HG02571 (cell line): ENCODE results near the gene ROS1.
"Not testable (repeated sequence)": the region's sequence is repeated elsewhere in the genome, so short reads cannot be mapped to it uniquely, and the experiment has no call there.

Experiments used
- ATAC-seq: cut with Tn5 transposase; IDR thresholded peaks from one replicate; pipeline ENCODE4 v1.9.1; 2021; ENCODE audit warnings: mild to moderate bottlenecking, moderate library complexity; ENCODE audit not compliant: unreplicated experiment

Gene ROS1

GRCh38 chr6:117270055-117270842 lies 155.5 kb downstream of the ROS1 start:
- ATAC-seq, result no peak

- no peak for ATAC-seq
Observed at GRCh38 chr6:117269638-117270054, 156.1 kb downstream of the ROS1 start.

- no peak for ATAC-seq
Observed at GRCh38 chr6:117268924-117269323, 156.8 kb downstream of the ROS1 start.

GRCh38 chr6:117267766-117268534 lies 157.8 kb downstream of the ROS1 start:
- no peak for ATAC-seq

GRCh38 chr6:117267054-117267347 lies 158.7 kb downstream of the ROS1 start:
- no peak for ATAC-seq

GRCh38 chr6:117266257-117267053 lies 159.3 kb downstream of the ROS1 start:
- no peak for ATAC-seq

GRCh38 chr6:117265410-117266256 lies 160.1 kb downstream of the ROS1 start, which contains the start of gene VGLL2:
Gene VGLL2, plus strand, starts transcription at chr6:117265558. Its CDS starts 206 bp downstream, at chr6:117265764.
- ATAC-seq, result peak; percentile 16

- peak; percentile 54 for ATAC-seq
Observed at GRCh38 chr6:117264692-117265409, 160.9 kb downstream of the ROS1 start.

- ATAC-seq, result peak; percentile 9
Observed at GRCh38 chr6:117264369-117264691, 161.4 kb downstream of the ROS1 start.

GRCh38 chr6:117263353-117263927 lies 162.3 kb downstream of the ROS1 start:
- ATAC-seq, result no peak

GRCh38 chr6:117262799-117263198 lies 162.9 kb downstream of the ROS1 start:
- ATAC-seq, result no peak

GRCh38 chr6:117253785-117254184 lies 172.0 kb downstream of the ROS1 start:
- ATAC-seq, result no peak

GRCh38 chr6:117244979-117245378 lies 180.8 kb downstream of the ROS1 start:
- not testable (repeated sequence) for ATAC-seq

- not testable (repeated sequence) for ATAC-seq
Observed at GRCh38 chr6:117244571-117244970, 181.2 kb downstream of the ROS1 start.
